Gastrocnemius medialis (tissue), 4 donors: Measurements from ENCODE around the gene RPS5. TPM values are rescaled to one million over a fixed set of nuclear protein-coding genes. Genes with fewer than 3 reads are reported as not detected.
A peak's percentile ranks its signal among the peaks of the same experiment; 100 is the strongest.

ENCODE experiments used
- ATAC-seq, 2 donors: fragments of 150-250 bp; one replicate each; pipeline ENCODE4 v1.9.1; 2016
- DNase-seq, 2 donors: peaks; one replicate each; pipeline ENCODE4 v3.0.0-alpha.2; 2019
- H3K27ac ChIP-seq, 4 donors: fragments of 200-600 bp; sonication (generic); 1 replicate in 1 of 4; 2 replicates in 3 of 4; pipeline ENCODE4 v1.5.1; 2016 to 2018; ENCODE audit warnings: mild to moderate bottlenecking in 2 of 4, moderate library complexity in 1 of 4
- H3K27me3 ChIP-seq, 3 donors: fragments of 200-600 bp; sonication (generic) in 2 of 3; 1 replicate in 1 of 3; 2 replicates in 2 of 3; pipeline versions ENCODE4 v1.5.1 to v1.6.0; 2016 to 2019; ENCODE audit warnings: mild to moderate bottlenecking in 1 of 3, moderate library complexity in 1 of 3
- H3K36me3 ChIP-seq, 2 donors: fragments of 200-600 bp; sonication (generic) in 1 of 2; one replicate each; pipeline ENCODE4 v1.5.1; 2017 to 2018
- H3K4me1 ChIP-seq, 2 donors: fragments of 200-600 bp; sonication (generic) in 1 of 2; one replicate each; pipeline ENCODE4 v1.5.1; 2016 to 2017; ENCODE audit warnings: mild to moderate bottlenecking in 2 of 2
- H3K4me3 ChIP-seq, 4 donors: fragments of 200-600 bp; sonication (generic) in 3 of 4; 1 replicate in 1 of 4; 2 replicates in 3 of 4; pipeline ENCODE4 v1.5.1; 2016 to 2019; ENCODE audit warnings: mild to moderate bottlenecking in 2 of 4
- H3K9me3 ChIP-seq, 3 donors: fragments of 200-600 bp; sonication (generic) in 2 of 3; 1 replicate in 1 of 3; 2 replicates in 2 of 3; pipeline ENCODE4 v1.5.1; 2016 to 2019
- POLR2A ChIP-seq, 2 donors: fragments of 450-650 bp; IDR thresholded peaks; one replicate each; pipeline ENCODE4 v1.6.1; 2017; ENCODE audit warnings: antibody characterized with exemption in 2 of 2, mild to moderate bottlenecking in 2 of 2, moderate library complexity in 2 of 2
- in situ Hi-C, 4 donors: fragments of 200-750 bp; cut with MboI; loops; one replicate each; pipeline versions ENCODE4 v1.15.0 to v1.8.0; 2017; ENCODE audit warnings: low sequenced_read_pairs in 4 of 4
- intact Hi-C: fragments of 100-400 bp; cut with DNase I; formaldehyde crosslinking; loops from one replicate; pipeline ENCODE4 v1.15.1; 2023; ENCODE audit warnings: low total_unique reads
- total RNA-seq, 4 donors: library from RNA; depleted of rRNA; stranded (reverse); fragments of >200 nt; gene quantifications; one replicate each; pipeline versions ENCODE4 v1.1.0 to v1.2.3, GENCODE V29; 2016
- TF ChIP-seq, protein P1 (sequence below), 5 experiments: fragments of 450-650 bp in 3 of 5; fragments of 200-600 bp in 2 of 5; sonication (generic) in 2 of 5; IDR thresholded peaks in 4 of 5; conservative IDR thresholded peaks in 1 of 5; 1 replicate in 4 of 5; 2 replicates in 1 of 5; pipeline ENCODE4 v1.5.1; 2016 to 2019; ENCODE audit warnings: antibody characterized with exemption in 5 of 5, mild to moderate bottlenecking in 3 of 5, moderate library complexity in 3 of 5

RPS5 gene
- total RNA-seq, 4 donors from 2014 or later = 1,345 to 1,665 (median 1,438) TPM

DNA sequence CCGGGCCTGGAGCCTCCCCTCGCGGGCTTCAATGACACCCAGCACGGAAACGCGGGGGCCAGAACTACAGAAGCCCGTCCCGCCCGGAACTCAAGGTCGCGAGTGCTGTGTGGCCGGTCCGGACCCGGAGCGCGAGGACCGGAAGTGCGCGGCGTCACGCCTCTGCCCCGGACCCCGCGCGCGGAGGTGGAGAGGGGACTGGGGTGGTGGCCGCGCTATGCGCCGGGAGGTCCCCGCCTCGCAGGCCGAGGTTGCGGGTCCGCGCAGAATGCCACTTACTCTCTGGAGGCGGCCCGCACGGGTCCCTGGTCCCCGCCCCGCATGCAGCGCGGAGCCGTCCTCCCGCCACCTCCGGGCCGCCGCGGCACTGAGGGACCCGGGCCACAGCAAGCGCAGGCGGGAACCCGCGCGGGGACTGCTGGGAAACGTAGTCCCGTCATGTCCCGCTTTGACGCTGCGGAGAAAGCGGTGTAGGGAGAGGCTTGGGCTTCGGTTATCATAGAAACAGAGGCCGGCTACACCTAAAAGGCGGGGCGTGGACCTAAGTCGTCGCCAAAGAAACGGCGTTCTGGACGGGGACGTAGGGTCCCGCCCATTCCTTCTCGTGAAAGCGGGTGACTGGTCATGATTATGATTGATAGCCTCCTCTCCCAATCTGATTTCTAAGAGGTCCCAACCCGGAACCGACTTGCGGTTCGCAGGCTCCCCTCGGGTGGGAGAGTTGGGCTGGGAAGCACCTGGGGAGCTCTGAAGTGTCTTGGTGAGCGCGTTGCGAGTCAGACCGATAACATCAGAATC lies 6.2 kb upstream of the RPS5 start, which contains the start of gene ZNF837:
Gene ZNF837 (minus strand): TSS at position 369 of the 798 bp plus-strand sequence. CDS start 11,698 bp downstream, outside the sequence.
- DNase-seq = peak; percentile 97 to 100
- Histone ChIP-seq H3K27me3 (no peaks in the 10 kb centered on the region), H3K4me3 (peak within 1 kb of the TSS; percentile 70 to 95 (median 81)), H3K4me1 (peaks cover 30 to 35% of the 10 kb centered on the region in 2 donors), H3K27ac (peak within 1 kb of the TSS; percentile 78 to 99 (median 94)), H3K36me3 (no peaks in the 10 kb centered on the region), H3K9me3 (no peaks in the 10 kb centered on the region)
- intact Hi-C loops = loop anchor here (1.0 to 5.0 kb wide), 6 partner anchors 19 to 199 kb away; partner anchors contain the start of genes ERVK3-1, ZBTB45, ZNF274 and ZNF497
- TF ChIP-seq, protein P1, sequence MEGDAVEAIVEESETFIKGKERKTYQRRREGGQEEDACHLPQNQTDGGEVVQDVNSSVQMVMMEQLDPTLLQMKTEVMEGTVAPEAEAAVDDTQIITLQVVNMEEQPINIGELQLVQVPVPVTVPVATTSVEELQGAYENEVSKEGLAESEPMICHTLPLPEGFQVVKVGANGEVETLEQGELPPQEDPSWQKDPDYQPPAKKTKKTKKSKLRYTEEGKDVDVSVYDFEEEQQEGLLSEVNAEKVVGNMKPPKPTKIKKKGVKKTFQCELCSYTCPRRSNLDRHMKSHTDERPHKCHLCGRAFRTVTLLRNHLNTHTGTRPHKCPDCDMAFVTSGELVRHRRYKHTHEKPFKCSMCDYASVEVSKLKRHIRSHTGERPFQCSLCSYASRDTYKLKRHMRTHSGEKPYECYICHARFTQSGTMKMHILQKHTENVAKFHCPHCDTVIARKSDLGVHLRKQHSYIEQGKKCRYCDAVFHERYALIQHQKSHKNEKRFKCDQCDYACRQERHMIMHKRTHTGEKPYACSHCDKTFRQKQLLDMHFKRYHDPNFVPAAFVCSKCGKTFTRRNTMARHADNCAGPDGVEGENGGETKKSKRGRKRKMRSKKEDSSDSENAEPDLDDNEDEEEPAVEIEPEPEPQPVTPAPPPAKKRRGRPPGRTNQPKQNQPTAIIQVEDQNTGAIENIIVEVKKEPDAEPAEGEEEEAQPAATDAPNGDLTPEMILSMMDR (IDR thresholded peaks at IDR 0.05 in 4 of 5, conservative IDR thresholded peaks at IDR 0.05 in 1 of 5) = peak in 1 of 5 experiments; percentile 19
- TF ChIP-seq POLR2A (IDR thresholded peaks at IDR 0.05) = peak; percentile 82 to 84
- in situ Hi-C loops = no loop called here
- peak; percentile 96 to 97 for ATAC-seq

DNA sequence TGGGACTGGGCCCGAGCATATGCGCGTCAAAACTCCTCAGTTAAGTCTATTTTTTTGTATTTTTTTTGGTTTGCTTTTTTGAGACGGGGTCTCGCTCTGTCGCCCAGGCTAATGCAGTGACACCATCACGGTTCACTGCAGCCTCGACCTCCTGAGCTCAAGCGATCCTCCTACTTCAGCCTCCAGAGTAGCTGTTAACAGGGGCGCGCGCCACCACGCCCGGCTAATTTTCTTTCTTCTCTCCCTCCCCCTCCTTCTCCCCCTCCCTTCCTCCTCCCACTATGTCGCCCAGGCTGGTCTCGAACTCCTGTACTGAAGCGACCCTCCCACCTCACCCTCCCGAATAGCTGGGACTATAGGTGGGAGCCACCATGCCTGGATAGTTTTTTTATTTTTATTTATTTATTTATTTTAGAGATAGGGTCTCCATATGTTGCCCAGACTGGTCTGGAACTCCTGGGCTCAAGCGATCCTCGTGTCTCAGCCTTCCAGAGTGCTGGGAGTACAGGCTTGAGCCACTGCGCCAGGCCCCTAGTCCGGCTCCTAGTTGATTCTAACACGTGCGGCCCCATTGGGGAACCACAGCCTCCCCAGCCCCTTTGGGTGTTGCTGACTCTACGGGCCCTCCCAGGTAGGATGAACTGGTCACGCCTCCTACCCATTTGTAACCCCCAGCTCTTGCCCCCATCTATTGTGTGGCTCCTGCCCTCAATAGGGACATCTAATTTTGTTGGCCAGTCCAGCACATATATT lies 5.4 kb upstream of the RPS5 start:
- DNase-seq (no peak), ATAC-seq (no peak)
- no peaks in the 10 kb centered on the region for H3K9me3 ChIP-seq
- peaks cover 34 to 40% of the 10 kb centered on the region in 2 donors for H3K4me1 ChIP-seq
- H3K27me3 ChIP-seq = no peaks in the 10 kb centered on the region
- TF ChIP-seq POLR2A (IDR thresholded peaks at IDR 0.05) = no peak
- TF ChIP-seq, protein P1 (IDR thresholded peaks at IDR 0.05 in 4 of 5, conservative IDR thresholded peaks at IDR 0.05 in 1 of 5) = no peak
- peak overlapping the region; percentile 70 to 95 (median 81) for H3K4me3 ChIP-seq
- H3K27ac ChIP-seq = peak overlapping the region; percentile 78 to 99 (median 94)
- intact Hi-C loops = loop anchor here (1.0 to 5.0 kb wide), 3 partner anchors 19 to 199 kb away; partner anchors contain the start of genes ZNF274 and ZNF497
- no peaks in the 10 kb centered on the region for H3K36me3 ChIP-seq
- in situ Hi-C loops = no loop called here

DNA sequence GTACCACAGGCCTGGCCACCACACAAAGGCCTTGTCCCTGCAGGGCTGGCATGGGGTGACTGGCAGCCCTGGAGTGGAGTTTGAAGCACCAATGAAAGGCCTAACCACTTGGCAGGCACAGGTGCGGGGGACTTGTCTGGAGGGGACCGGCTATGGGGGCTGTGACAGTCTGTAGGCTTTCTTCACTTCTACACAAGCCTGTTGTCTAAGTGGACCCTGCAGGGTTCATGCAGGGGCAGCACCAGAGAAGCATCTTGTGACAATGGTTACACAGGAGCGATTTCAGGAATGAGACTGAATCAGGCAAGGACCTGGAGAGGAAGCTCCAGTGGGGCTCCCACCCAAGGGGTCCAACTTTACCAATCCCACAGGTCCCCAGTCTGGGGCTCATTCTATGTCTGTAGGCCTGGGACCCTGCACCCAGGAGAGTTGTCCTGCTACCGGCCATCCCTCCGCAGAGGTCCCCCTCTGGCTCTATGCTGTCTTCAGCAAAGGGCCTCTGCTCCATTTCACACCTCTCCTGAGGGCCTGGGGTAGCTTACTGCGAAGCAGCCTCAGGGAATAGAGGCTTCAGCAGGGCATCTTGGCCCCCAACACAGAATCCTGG lies 4.0 kb upstream of the RPS5 start:
- in situ Hi-C loops (no loop called here), intact Hi-C loops (loop anchor here (5.0 kb wide), 1 partner anchor 201 kb away; the partner anchor contains the start of gene ZNF274)
- no peaks in the 10 kb centered on the region for H3K27me3 ChIP-seq
- ATAC-seq (no peak), DNase-seq (no peak)
- H3K36me3 ChIP-seq = peaks cover 0 to 2% of the 10 kb centered on the region in 2 donors
- TF ChIP-seq POLR2A (IDR thresholded peaks at IDR 0.05) = no peak
- TF ChIP-seq, protein P1 (IDR thresholded peaks at IDR 0.05 in 4 of 5, conservative IDR thresholded peaks at IDR 0.05 in 1 of 5) = no peak
- no peak overlapping the region for H3K27ac ChIP-seq
- H3K4me3 ChIP-seq = no peak overlapping the region
- H3K4me1 ChIP-seq = peaks cover 40 to 48% of the 10 kb centered on the region in 2 donors
- H3K9me3 ChIP-seq = no peaks in the 10 kb centered on the region

DNA sequence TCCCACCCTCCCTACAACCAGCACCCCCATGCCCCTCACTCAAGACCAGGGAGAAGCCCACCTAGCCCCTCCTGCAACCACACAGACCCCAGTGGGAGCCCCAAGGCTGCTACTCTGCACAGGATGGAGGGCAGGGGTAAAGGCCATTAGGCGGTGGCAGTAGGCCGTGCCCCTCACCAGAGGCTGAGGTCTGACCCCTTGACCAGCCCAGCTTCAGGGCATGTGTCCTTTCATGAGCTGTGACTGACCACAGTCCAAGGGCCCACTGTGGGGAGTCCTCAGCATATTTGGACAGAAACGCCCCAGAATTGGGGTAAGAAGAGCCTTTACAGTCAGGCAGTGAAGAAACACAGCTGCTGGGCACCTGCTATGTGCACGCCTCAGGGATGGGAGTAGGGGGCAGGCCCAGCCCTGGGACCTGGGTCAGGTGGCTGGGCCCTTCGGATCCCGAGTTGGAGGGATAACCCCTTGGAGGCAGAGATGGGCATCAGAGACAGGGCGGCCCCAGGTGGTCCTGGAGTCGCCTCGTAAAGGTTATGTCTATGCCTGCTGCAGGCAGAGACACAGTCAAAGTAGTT lies 1.7 kb upstream of the RPS5 start:
- Histone ChIP-seq H3K4me1 (peaks cover 32 to 40% of the 10 kb centered on the region in 2 donors), H3K36me3 (peaks cover 0 to 22% of the 10 kb centered on the region in 2 donors), H3K27ac (peak overlapping the region; percentile 95 to 100 (median 99)), H3K27me3 (no peaks in the 10 kb centered on the region), H3K4me3 (peak overlapping the region; percentile 75 to 89 (median 78)), H3K9me3 (no peaks in the 10 kb centered on the region)
- intact Hi-C loops = loop anchor here (5.0 kb wide), 1 partner anchor 82 kb away; the partner anchor contains the start of gene ZNF324
- ATAC-seq (no peak), DNase-seq (no peak)
- TF ChIP-seq, protein P1 (IDR thresholded peaks at IDR 0.05 in 4 of 5, conservative IDR thresholded peaks at IDR 0.05 in 1 of 5) = no peak
- no peak for TF ChIP-seq POLR2A (IDR thresholded peaks at IDR 0.05)
- in situ Hi-C loops = no loop called here
